Adipose tissue (tissue), 3 donors: ENCODE measurements around the gene HS2ST1. TPM values are rescaled to one million over a fixed set of nuclear protein-coding genes. Genes with fewer than 3 reads are reported as not detected.
"Not testable (repeated sequence)": the region's sequence is repeated elsewhere in the genome, so short reads cannot be mapped to it uniquely, and the experiment has no call there.

Source experiments
- H3K27ac ChIP-seq: one replicate; pipeline ENCODE4 v1.5.1; 2013; ENCODE audit warnings: low read depth, low read length
- whole genome bisulfite sequencing, 3 donors: extraction: QIAGEN DNeasy Blood & Tissue Kit; methylation state at CpG; one replicate each; pipeline ENCODE4 v1.1.7; 2013; 5-methylcytosine and 5-hydroxymethylcytosine counted together
- polyA plus RNA-seq, 3 donors: library from polyadenylated mRNA; stranded (reverse); fragments of 200-250 nt; gene quantifications; one replicate each; pipeline ENCODE4 v1.2.3, GENCODE V29; 2013
- donor health status: healthy with polysubstance abuse.
- donor health status: Bipolar disorder and iron deficiency.
- donor health status: healthy.

HS2ST1 gene
- polyA plus RNA-seq, 3 donors, result 4.6 to 7.0 (median 4.9) TPM

GRCh38 chr1:87044424-87044823 is 130.0 kb downstream of the HS2ST1 start:
- no peak overlapping the region for H3K27ac ChIP-seq

- 81 to 88% (median 84%) methylated on average over 5 of the region's 5 CpGs for WGBS, 3 donors
Observed at GRCh38 chr1:87044840-87045239, 130.4 kb downstream of the HS2ST1 start.

GRCh38 chr1:87045761-87046304 is 131.4 kb downstream of the HS2ST1 start:
- 61 to 74% (median 68%) methylated on average over 5 of the region's 5 CpGs for WGBS, 3 donors
- H3K27ac ChIP-seq, result no peak overlapping the region

More at GRCh38 chr1:87044840-87045239, 130.4 kb downstream of the HS2ST1 start:
- H3K27ac ChIP-seq, result no peak overlapping the region

GRCh38 chr1:87046951-87047350 is 132.5 kb downstream of the HS2ST1 start:
- H3K27ac ChIP-seq, result no peak overlapping the region
- 65 to 78% (median 65%) methylated on average over 4 of the region's 4 CpGs for WGBS, 3 donors

GRCh38 chr1:87048237-87048636 is 133.8 kb downstream of the HS2ST1 start:
- WGBS, 3 donors, result 92 to 98% (median 95%) methylated on average over 3 of the region's 3 CpGs
- no peak overlapping the region for H3K27ac ChIP-seq

- H3K27ac ChIP-seq, result no peak overlapping the region
- 97 to 98% (median 98%) methylated on average over 5 of the region's 5 CpGs for WGBS, 3 donors
Observed at GRCh38 chr1:87051965-87052364, 137.5 kb downstream of the HS2ST1 start.

- H3K27ac ChIP-seq, result no peak overlapping the region
- 85 to 98% (median 96%) methylated on average over 3 of the region's 3 CpGs for WGBS, 3 donors
Observed at GRCh38 chr1:87052400-87052799, 138.0 kb downstream of the HS2ST1 start.

GRCh38 chr1:87052961-87053360 is 138.5 kb downstream of the HS2ST1 start:
- no peak overlapping the region for H3K27ac ChIP-seq
- 91 to 98% (median 94%) methylated on average over 1 of the region's 1 CpG for WGBS, 3 donors

- H3K27ac ChIP-seq, result no peak overlapping the region
- WGBS, 3 donors, result 87 to 93% (median 89%) methylated on average over 1 of the region's 1 CpG
Observed at GRCh38 chr1:87053446-87053845, 139.0 kb downstream of the HS2ST1 start.

GRCh38 chr1:87056974-87057373 is 142.5 kb downstream of the HS2ST1 start:
- H3K27ac ChIP-seq, result no peak overlapping the region

- no peak overlapping the region for H3K27ac ChIP-seq
- 51 to 91% (median 55%) methylated on average over 1 of the region's 1 CpG for WGBS, 3 donors
Observed at GRCh38 chr1:87058343-87058649, 143.9 kb downstream of the HS2ST1 start.

GRCh38 chr1:87061742-87062156 is 147.3 kb downstream of the HS2ST1 start:
- no peak overlapping the region for H3K27ac ChIP-seq

GRCh38 chr1:87062687-87063086 is 148.3 kb downstream of the HS2ST1 start:
- WGBS, 3 donors, result 89 to 94% (median 92%) methylated on average over 2 of the region's 2 CpGs

GRCh38 chr1:87064309-87064708 is 149.9 kb downstream of the HS2ST1 start:
- H3K27ac ChIP-seq, result no peak overlapping the region

More at GRCh38 chr1:87062687-87063086, 148.3 kb downstream of the HS2ST1 start:
- H3K27ac ChIP-seq, result no peak overlapping the region

GRCh38 chr1:87064986-87065385 is 150.6 kb downstream of the HS2ST1 start:
- H3K27ac ChIP-seq, result no peak overlapping the region
- 90 to 98% (median 90%) methylated on average over 1 of the region's 1 CpG for WGBS, 3 donors

- WGBS, 3 donors, result 92 to 100% (median 94%) methylated on average over 1 of the region's 1 CpG
Observed at GRCh38 chr1:87066708-87067107, 152.3 kb downstream of the HS2ST1 start.

GRCh38 chr1:87072411-87072810 is 158.0 kb downstream of the HS2ST1 start:
- H3K27ac ChIP-seq, result no peak overlapping the region

More at GRCh38 chr1:87066708-87067107, 152.3 kb downstream of the HS2ST1 start:
- not testable (repeated sequence) for H3K27ac ChIP-seq

GRCh38 chr1:87072904-87073303 is 158.5 kb downstream of the HS2ST1 start:
- H3K27ac ChIP-seq, result no peak overlapping the region
- WGBS, 3 donors, result 89 to 96% (median 89%) methylated on average over 7 of the region's 7 CpGs

- no peak overlapping the region for H3K27ac ChIP-seq
- 81 to 87% (median 87%) methylated on average over 2 of the region's 2 CpGs for WGBS, 3 donors
Observed at GRCh38 chr1:87074001-87074795, 159.8 kb downstream of the HS2ST1 start.

- no peak overlapping the region for H3K27ac ChIP-seq
- WGBS, 3 donors, result 79 to 92% (median 87%) methylated on average over 2 of the region's 2 CpGs
Observed at GRCh38 chr1:87077959-87078639, 163.7 kb downstream of the HS2ST1 start.
